ENCODE data around the gene AIMP1. TPM values are rescaled to one million over a fixed set of nuclear protein-coding genes. Genes with fewer than 3 reads are reported as not detected.

Gene AIMP1
- total and polyA plus RNA-seq, 8 donors, result 38.9 to 63.3 (median 52.7) TPM

DNA sequence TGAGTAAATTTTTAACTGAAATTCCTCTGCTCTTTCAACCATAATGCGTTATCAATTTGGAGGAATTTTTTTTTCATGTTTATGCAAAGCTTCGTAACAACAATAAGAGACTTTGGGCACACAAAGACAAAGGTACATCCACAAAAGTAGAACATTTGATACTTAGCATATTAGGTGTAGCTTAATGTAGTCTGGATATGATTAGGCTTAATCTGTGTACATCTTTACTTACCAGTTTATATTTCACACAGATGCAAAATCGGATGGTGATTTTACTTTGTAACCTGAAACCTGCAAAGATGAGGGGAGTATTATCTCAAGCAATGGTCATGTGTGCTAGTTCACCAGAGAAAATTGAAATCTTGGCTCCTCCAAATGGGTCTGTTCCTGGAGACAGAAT lies 20.3 kb downstream of the AIMP1 start:
- Histone ChIP-seq H3K27me3 (no peaks in the 10 kb centered on the region), H3K4me1 (no peaks in the 10 kb centered on the region), H3K9me3 (peaks cover 0 to 3% of the 10 kb centered on the region in 2 donors), H3K4me3 (no peak overlapping the region), H3K27ac (no peak overlapping the region), H3K36me3 (peaks cover 0 to 87% of the 10 kb centered on the region in 2 donors)
- TF ChIP-seq, protein P1, sequence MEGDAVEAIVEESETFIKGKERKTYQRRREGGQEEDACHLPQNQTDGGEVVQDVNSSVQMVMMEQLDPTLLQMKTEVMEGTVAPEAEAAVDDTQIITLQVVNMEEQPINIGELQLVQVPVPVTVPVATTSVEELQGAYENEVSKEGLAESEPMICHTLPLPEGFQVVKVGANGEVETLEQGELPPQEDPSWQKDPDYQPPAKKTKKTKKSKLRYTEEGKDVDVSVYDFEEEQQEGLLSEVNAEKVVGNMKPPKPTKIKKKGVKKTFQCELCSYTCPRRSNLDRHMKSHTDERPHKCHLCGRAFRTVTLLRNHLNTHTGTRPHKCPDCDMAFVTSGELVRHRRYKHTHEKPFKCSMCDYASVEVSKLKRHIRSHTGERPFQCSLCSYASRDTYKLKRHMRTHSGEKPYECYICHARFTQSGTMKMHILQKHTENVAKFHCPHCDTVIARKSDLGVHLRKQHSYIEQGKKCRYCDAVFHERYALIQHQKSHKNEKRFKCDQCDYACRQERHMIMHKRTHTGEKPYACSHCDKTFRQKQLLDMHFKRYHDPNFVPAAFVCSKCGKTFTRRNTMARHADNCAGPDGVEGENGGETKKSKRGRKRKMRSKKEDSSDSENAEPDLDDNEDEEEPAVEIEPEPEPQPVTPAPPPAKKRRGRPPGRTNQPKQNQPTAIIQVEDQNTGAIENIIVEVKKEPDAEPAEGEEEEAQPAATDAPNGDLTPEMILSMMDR (IDR thresholded peaks at IDR 0.05), result no peak
- intact Hi-C loops (cut with DNase I), result no loop called here
- ATAC-seq, result no peak
- DNase-seq, result no peak

DNA sequence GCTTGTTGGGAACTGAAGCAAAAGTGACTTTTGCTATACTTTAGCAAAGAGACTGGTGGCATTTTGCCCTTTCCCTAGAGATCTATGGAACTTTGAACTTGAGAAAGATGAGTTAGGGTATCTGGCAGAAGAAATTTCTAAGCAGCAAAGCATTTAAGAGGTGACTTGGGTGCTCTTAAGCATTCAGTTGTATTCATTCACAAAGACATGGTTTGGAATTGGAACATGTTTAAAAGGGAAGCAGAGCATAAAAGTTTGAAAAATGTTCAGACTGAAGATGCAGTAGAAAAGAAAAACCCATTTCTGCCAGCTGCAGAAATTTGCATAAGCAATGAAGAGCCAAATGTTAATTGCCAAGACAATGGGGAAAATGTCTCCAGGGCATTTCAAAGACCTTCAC lies 21.6 kb downstream of the AIMP1 start:
- Histone ChIP-seq H3K4me3 (no peak overlapping the region), H3K27me3 (no peaks in the 10 kb centered on the region), H3K27ac (no peak overlapping the region), H3K36me3 (peaks cover 0 to 74% of the 10 kb centered on the region in 2 donors), H3K9me3 (peaks cover 0 to 3% of the 10 kb centered on the region in 2 donors), H3K4me1 (no peaks in the 10 kb centered on the region)
- no peak for DNase-seq
- intact Hi-C loops (cut with DNase I), result no loop called here
- no peak for ATAC-seq
- TF ChIP-seq, protein P1 (IDR thresholded peaks at IDR 0.05), result no peak

DNA sequence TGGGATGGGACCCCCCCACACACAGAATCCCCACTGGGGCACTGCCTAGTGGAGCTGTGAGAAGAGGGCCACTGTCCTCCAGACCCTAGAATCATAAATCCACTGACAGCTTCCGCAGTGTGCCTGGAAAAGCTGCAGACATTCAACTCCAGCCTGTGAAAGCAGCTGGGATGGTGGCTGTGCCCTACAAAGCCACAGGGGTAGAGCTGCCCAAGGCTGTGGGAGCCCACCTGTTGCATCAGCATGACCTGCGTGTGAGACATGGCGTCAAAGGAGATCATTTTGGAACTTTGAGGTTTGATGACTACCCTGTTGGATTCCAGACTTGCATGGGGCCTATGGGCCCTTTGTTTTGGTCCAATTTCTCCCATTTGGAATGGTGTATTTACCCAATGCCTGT lies 22.3 kb downstream of the AIMP1 start:
- H3K27ac ChIP-seq, result no peak overlapping the region
- H3K4me1 ChIP-seq, result no peaks in the 10 kb centered on the region
- no peak for DNase-seq
- no peak for ATAC-seq
- TF ChIP-seq, protein P1 (IDR thresholded peaks at IDR 0.05), result no peak
- H3K9me3 ChIP-seq, result peaks cover 0 to 3% of the 10 kb centered on the region in 2 donors
- H3K36me3 ChIP-seq, result peaks cover 0 to 67% of the 10 kb centered on the region in 2 donors
- intact Hi-C loops (cut with DNase I), result no loop called here
- no peak overlapping the region for H3K4me3 ChIP-seq
- no peaks in the 10 kb centered on the region for H3K27me3 ChIP-seq

DNA sequence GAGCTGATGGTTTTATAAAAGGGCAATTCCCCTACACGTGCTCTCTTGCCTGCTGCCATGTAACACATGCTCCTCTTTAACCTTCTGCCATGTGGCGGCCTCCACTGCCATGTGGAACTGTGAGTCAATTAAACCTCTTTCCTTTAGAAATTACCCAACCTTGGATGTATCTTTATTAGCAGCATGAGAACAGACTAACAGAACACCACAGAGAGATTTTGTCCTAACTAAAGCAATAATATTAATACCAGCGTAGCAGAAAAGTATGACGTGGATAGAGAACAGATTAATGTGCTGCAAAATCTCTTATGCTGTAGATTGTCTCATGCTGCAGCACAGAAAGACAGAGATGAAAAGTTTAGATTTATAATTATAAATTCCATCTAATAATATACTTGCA lies 23.1 kb downstream of the AIMP1 start:
- DNase-seq, result no peak
- Histone ChIP-seq H3K4me3 (no peak overlapping the region), H3K36me3 (peaks cover 0 to 59% of the 10 kb centered on the region in 2 donors), H3K9me3 (peaks cover 0 to 3% of the 10 kb centered on the region in 2 donors), H3K27me3 (no peaks in the 10 kb centered on the region), H3K27ac (no peak overlapping the region), H3K4me1 (no peaks in the 10 kb centered on the region)
- TF ChIP-seq, protein P1 (IDR thresholded peaks at IDR 0.05), result no peak
- intact Hi-C loops (cut with DNase I), result no loop called here
- no peak for ATAC-seq

DNA sequence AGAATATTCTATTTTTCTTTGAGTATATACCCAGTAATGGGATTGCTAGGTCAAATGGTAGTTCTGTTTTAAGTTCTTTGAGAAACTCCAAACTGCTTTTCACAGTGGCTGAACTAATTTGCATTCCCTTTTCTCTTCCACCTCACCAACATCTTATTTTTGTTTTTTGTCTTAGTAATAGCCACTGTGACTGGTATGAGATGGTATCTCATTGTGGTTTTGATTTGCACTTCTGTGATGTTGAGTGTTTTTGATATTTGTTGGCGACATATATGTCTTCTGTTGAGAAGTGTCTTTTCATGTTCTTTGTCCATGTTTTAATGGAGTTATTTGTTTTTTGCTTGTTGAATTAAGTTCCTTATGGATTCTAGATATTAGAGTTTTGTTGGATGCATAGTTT lies 24.4 kb downstream of the AIMP1 start:
- ATAC-seq, result no peak
- intact Hi-C loops (cut with DNase I), result no loop called here

More for the DNA sequence above, 24.4 kb downstream of the AIMP1 start:
- peaks cover 0 to 3% of the 10 kb centered on the region in 2 donors for H3K9me3 ChIP-seq
- H3K4me1 ChIP-seq, result no peaks in the 10 kb centered on the region
- no peak for DNase-seq
- no peak overlapping the region for H3K27ac ChIP-seq
- peaks cover 0 to 50% of the 10 kb centered on the region in 2 donors for H3K36me3 ChIP-seq
- TF ChIP-seq, protein P1 (IDR thresholded peaks at IDR 0.05), result no peak
- H3K4me3 ChIP-seq, result no peak overlapping the region
- H3K27me3 ChIP-seq, result no peaks in the 10 kb centered on the region
